HG03520 (cell line): ENCODE measurements around the gene LIPF.
"Not testable (repeated sequence)": the region's sequence is repeated elsewhere in the genome, so short reads cannot be mapped to it uniquely, and the experiment has no call there.

Experiments used
- ATAC-seq: cut with Tn5 transposase; IDR thresholded peaks from one replicate; pipeline ENCODE4 v1.9.1; 2021; ENCODE audit warnings: mild to moderate bottlenecking, moderate library complexity; ENCODE audit not compliant: unreplicated experiment

The LIPF gene

GRCh38 chr10:88664142-88664541 lies at the start of gene LIPF:
LIPF (plus strand) TSS chr10:88664442; CDS start chr10:88667298, 2,856 bp downstream.
- ATAC-seq: no peak

- no peak for ATAC-seq
These were observed 47.8 kb upstream of the LIPF start for GRCh38 chr10:88616250-88616977.

GRCh38 chr10:88617772-88618300 lies 46.4 kb upstream of the LIPF start:
- no peak for ATAC-seq

- no peak for ATAC-seq
These were observed 45.7 kb upstream of the LIPF start for GRCh38 chr10:88618496-88618895.

GRCh38 chr10:88620441-88620840 lies 43.8 kb upstream of the LIPF start:
- no peak for ATAC-seq

- ATAC-seq: no peak
These were observed 40.4 kb upstream of the LIPF start for GRCh38 chr10:88623835-88624234.

GRCh38 chr10:88624840-88625239 lies 39.4 kb upstream of the LIPF start:
- ATAC-seq: no peak

GRCh38 chr10:88640186-88640585 lies 24.1 kb upstream of the LIPF start:
- no peak for ATAC-seq

- no peak for ATAC-seq
These were observed 22.0 kb upstream of the LIPF start for GRCh38 chr10:88642209-88642608.

- no peak for ATAC-seq
These were observed 21.3 kb upstream of the LIPF start for GRCh38 chr10:88642963-88643362.

GRCh38 chr10:88647061-88647615 lies 17.1 kb upstream of the LIPF start:
- no peak for ATAC-seq

GRCh38 chr10:88651101-88651551 lies 13.1 kb upstream of the LIPF start:
- ATAC-seq: no peak

- no peak for ATAC-seq
These were observed 11.6 kb upstream of the LIPF start for GRCh38 chr10:88652616-88653015.

GRCh38 chr10:88657901-88658300 lies 6.3 kb upstream of the LIPF start:
- ATAC-seq: no peak

GRCh38 chr10:88659725-88660597 lies 4.3 kb upstream of the LIPF start:
- ATAC-seq: no peak

GRCh38 chr10:88660598-88660884 lies 3.7 kb upstream of the LIPF start:
- no peak for ATAC-seq

- ATAC-seq: no peak
These were observed 3.2 kb upstream of the LIPF start for GRCh38 chr10:88661018-88661417.

- ATAC-seq: no peak
These were observed 2.7 kb upstream of the LIPF start for GRCh38 chr10:88661577-88661976.

- not testable (repeated sequence) for ATAC-seq
These were observed 1.1 kb upstream of the LIPF start for GRCh38 chr10:88663153-88663552.

GRCh38 chr10:88668465-88668864 lies 4.2 kb downstream of the LIPF start:
- ATAC-seq: no peak

- ATAC-seq: no peak
These were observed 6.3 kb downstream of the LIPF start for GRCh38 chr10:88670497-88670896.

- ATAC-seq: no peak
These were observed 7.8 kb downstream of the LIPF start for GRCh38 chr10:88672041-88672440.
